ELF-1 (cell line): ENCODE results near the gene STOML3.
A peak's percentile ranks its signal among the peaks of the same experiment; 100 is the strongest.
"Not testable (repeated sequence)": the region's sequence is repeated elsewhere in the genome, so short reads cannot be mapped to it uniquely, and the experiment has no call there.

Source experiments
- DNase-seq: peaks from one replicate; pipeline ENCODE4 v3.0.0-alpha.2; 2016; ENCODE audit warnings: low read depth, low spot score

Gene STOML3

GRCh38 chr13:38990693-38991092 lies at the start of gene STOML3:
Gene STOML3, minus strand, starts transcription at chr13:38990831. Its CDS starts 110 bp downstream, at chr13:38990721.
- no peak for DNase-seq

DNA sequence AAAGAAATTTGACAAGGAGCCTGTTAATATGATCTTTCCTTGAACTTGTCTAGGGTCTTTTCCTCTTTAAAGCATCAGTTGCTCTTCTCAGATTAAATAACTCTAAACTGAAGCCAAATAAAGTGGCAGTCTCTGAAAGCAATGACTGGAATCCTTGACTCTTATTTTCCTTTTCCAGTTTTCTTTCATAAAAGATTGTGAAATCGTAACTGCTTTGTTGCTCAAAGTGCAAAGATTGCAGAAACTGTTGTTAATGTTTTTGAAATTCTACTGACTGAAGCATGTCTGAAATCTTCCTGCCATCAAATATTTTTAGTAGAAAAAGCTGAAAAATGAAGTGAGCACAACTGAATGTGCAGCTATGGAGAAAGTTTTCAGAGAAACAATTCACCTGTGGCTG lies 49.6 kb upstream of the STOML3 start:
- DNase-seq = no peak

- no peak for DNase-seq
Measured at GRCh38 chr13:39039041-39039440, 48.4 kb upstream of the STOML3 start.

GRCh38 chr13:39038569-39039030 lies 48.0 kb upstream of the STOML3 start:
- DNase-seq = no peak

- DNase-seq = peak; percentile 92
Measured at GRCh38 chr13:39037880-39038568, 47.4 kb upstream of the STOML3 start, which contains the start of the genes NHLRC3 and PROSER1. Gene NHLRC3, plus strand, starts transcription at chr13:39038456. Its CDS starts 184 bp downstream, at chr13:39038640. Gene PROSER1, minus strand, starts transcription at chr13:39038089. Its CDS starts 847 bp downstream, at chr13:39037242.

GRCh38 chr13:39037410-39037879 lies 46.8 kb upstream of the STOML3 start:
- no peak for DNase-seq

GRCh38 chr13:39036212-39036611 lies 45.6 kb upstream of the STOML3 start:
- peak; percentile 24 for DNase-seq

DNA sequence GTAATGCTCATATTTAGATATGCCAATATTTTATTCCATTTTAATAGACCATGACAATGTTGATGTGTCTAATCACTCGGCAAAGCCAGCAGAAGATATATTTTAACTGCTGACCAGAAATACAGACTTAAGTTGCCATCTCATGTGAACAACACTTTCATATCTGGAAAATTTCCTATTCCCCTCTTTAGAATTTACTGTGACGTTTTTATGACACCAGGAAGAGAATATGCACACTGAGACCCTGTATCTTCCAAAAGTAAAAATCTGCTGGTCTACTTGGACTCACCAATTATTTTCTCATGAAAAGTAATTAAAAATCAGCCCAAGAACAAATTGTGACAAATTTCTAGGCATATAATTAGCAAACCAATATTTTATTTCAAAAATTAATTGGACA lies 45.2 kb upstream of the STOML3 start:
- no peak for DNase-seq

DNA sequence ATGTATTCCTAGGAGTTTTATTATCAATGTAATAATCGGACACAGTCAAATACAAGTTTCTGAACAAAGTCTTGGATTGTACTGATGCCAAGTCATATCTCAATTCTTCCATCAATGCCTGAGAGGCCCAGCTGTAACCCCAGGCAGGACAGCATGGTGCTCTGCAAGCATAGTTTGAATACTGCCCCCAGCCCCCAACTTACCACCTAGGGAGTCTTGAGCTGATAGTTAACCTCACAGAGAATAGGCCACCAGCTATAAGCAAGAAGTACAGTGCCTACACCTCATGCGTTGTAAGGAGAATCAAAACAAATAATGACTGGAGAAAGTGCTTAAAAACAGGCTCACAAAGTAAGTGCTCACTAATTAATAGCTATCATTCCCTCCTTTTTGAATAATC lies 44.6 kb upstream of the STOML3 start:
- DNase-seq = peak; percentile 33

GRCh38 chr13:39034085-39034484 lies 43.5 kb upstream of the STOML3 start:
- DNase-seq = no peak

DNA sequence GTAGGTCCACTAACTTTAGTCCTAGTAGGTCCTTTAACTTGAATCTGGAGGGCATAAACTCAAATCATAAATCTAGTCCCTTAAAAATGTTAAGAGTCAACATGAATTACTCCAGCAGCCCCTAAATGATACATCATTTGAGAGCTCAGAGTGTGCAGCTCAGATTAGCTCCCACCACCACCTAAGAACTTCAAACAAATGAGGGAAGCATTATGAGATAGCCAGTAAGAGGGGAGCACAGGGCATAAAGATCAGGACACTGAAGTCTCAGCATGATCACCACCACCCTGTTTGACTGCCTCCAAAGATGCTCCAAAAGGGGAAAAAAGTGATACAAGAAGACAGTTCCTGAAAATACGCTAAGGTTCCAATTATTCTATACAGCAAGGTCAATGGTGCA lies 41.5 kb upstream of the STOML3 start:
- no peak for DNase-seq

GRCh38 chr13:39025433-39025839 lies 34.8 kb upstream of the STOML3 start:
- peak; percentile 30 for DNase-seq

DNA sequence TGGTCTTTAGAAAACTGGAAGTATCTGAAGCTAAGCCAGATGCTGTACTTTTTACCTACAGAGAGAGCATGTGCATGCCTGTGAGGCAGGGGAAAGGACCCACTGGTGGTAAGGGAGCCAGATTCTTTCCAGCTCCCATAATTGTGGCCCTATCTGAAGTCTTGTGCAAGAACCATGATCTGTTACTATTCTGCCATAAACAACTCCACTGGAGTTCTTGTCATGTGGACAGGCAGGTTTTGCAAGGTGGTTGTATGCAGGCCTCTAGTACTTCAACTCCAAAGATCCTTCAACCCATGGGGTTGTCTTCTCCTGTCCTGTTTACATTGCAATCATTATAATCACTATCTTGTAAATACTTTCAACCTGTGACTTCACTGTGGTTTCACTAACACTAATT lies 33.1 kb upstream of the STOML3 start:
- peak; percentile 63 for DNase-seq

DNA sequence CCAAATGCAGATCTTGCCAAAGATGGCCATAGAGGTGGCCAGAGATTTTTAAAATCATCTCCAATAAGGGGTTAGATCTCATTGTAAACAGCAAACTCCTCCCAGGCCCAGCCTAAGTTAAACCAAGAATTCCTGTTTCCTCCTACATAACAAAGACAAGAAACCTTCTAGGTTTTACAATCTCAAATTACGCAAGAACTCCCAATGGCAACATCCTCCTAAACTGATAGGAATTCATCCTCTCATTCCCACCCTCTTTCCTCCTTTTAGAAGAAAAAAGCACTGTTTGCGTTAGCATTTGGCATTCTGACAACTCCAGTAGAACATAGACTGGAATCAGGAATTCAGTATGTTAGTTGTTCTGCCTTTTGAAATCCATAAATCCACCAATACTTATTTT lies 32.7 kb upstream of the STOML3 start:
- peak; percentile 53 for DNase-seq

GRCh38 chr13:39020853-39021462 lies 30.3 kb upstream of the STOML3 start:
- DNase-seq = no peak

- DNase-seq = peak; percentile 21
Measured at GRCh38 chr13:39016787-39017186, 26.2 kb upstream of the STOML3 start.

GRCh38 chr13:39016087-39016486 lies 25.5 kb upstream of the STOML3 start:
- no peak for DNase-seq

DNA sequence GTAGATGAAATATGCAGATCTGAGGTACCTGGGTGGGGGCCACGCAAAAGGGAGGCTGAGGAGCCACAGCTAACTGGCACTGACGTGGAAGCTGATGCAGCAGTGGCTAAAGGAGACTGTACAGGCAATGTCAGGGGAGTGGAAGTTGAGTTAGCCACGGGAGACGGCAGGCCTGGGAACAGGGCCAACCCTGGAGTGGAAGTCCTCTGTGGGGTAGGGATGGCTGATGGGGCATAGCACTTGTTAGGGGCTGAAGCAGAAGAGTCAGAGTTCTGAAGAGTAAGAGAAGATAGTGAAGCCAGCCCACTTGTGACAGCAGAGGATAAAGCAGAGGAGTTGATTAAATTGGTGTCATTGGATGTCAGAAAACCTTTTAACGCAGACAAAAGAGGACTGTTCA lies 22.8 kb upstream of the STOML3 start:
- no peak for DNase-seq

GRCh38 chr13:39012608-39013007 lies 22.0 kb upstream of the STOML3 start:
- peak; percentile 63 for DNase-seq

GRCh38 chr13:39006371-39007111 lies 15.9 kb upstream of the STOML3 start:
- not testable (repeated sequence) for DNase-seq

GRCh38 chr13:38998739-38999138 lies 8.1 kb upstream of the STOML3 start:
- DNase-seq = no peak

GRCh38 chr13:38993381-38993780 lies 2.8 kb upstream of the STOML3 start:
- no peak for DNase-seq
